Activated CD8-positive, alpha-beta memory T cell treated with anti-CD3 and anti-CD28 coated beads, Interleukin-2, amount 10 ng/mL, durations not matched to agents 7 days and 5 days (primary cell): ENCODE data around the gene CTDP1. TPM values are rescaled to one million over a fixed set of nuclear protein-coding genes. Genes with fewer than 3 reads are reported as not detected.

Experiments
- ATAC-seq: fragments of 150-1000 bp; cut with Tn5 transposase; one replicate; pipeline ENCODE4 v1.10.0; 2021; ENCODE audit warnings: moderate library complexity
- CTCF ChIA-PET: fragments of 350-600 bp; sonication (Branson Sonifier 250); formaldehyde crosslinking; loops from one replicate; lab custom pipeline; 2021; ENCODE audit warnings: antibody characterized with exemption; lab: Charles Lee
- DNase-seq: peaks from one replicate; pipeline ENCODE4 v3.0.0-alpha.2; 2020
- H3K27ac Mint-ChIP-seq: one replicate; pipeline ENCODE4 v1.8.0; 2021; ENCODE audit warnings: mild to moderate bottlenecking, mixed read lengths
- H3K27me3 Mint-ChIP-seq: one replicate; pipeline ENCODE4 v1.8.0; 2021; ENCODE audit warnings: mixed read lengths
- H3K36me3 Mint-ChIP-seq: one replicate; pipeline ENCODE4 v1.8.0; 2021; ENCODE audit warnings: mild to moderate bottlenecking, mixed read lengths
- H3K4me1 Mint-ChIP-seq: one replicate; pipeline ENCODE4 v1.8.0; 2021; ENCODE audit warnings: mixed read lengths
- H3K4me3 Mint-ChIP-seq: one replicate; pipeline ENCODE4 v1.8.0; 2021; ENCODE audit warnings: mild to moderate bottlenecking, moderate library complexity, mixed read lengths
- H3K9me3 Mint-ChIP-seq: one replicate; pipeline ENCODE4 v1.8.0; 2022; ENCODE audit warnings: low read depth, mixed read lengths
- total RNA-seq, 2 experiments: library from RNA; stranded (reverse); gene quantifications; one replicate each; pipeline ENCODE4 v1.2.3, GENCODE V29; 2021

The CTDP1 gene
- total RNA-seq, 2 experiments from 2014 or later: 38.4 to 39.7 TPM

GRCh38 chr18:79799619-79800370, 120.2 kb downstream of the CTDP1 start:
- ATAC-seq: no peak
- H3K9me3 Mint-ChIP-seq: no peaks in the 10 kb centered on the region
- CTCF ChIA-PET: no interaction called here
- peaks cover 6% of the 10 kb centered on the region for H3K4me1 Mint-ChIP-seq
- H3K27me3 Mint-ChIP-seq: peaks cover 38% of the 10 kb centered on the region
- peaks cover 2% of the 10 kb centered on the region for H3K36me3 Mint-ChIP-seq
- H3K27ac Mint-ChIP-seq: no peak overlapping the region
- no peak for DNase-seq
- no peak overlapping the region for H3K4me3 Mint-ChIP-seq

DNA sequence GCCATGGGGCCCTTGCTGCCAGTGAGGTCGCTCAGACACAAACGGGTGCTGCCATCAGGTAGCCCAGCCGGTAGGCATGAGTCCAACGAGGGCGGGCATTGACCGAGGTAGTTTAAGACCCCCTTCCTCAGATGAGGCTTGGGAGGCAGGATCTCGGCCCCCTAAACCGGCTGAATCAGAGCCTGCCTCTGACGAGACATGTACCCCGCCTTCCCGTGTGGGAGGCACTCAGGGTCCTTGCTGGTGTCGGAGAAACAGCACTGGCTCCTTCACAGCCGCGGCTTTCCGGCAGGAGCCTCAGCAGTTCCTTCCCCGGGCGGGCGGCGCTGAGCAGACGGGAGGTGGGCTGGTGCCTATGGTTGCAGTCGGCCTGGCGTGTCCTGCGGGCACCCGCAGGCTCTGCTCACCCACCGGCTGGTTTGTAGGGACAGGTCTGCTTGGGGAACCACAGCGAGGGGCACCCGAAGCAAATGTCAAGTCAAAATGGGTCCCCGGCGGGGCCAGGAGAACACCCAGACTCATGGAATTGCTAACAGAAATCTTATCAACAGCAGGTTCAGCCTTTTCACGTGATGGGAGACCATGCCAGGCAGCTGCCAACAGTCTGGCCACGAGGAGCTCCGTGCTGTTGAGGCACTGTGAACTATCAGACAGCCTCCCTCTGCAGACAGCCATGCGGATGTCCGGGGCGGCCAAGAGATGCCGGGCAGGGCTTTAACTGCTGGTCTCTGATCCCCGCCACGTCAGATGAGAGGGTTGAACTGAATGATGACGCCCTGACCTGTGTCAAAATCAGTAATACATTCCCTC, 121.0 kb downstream of the CTDP1 start:
- peaks cover 2% of the 10 kb centered on the region for H3K36me3 Mint-ChIP-seq

DNA sequence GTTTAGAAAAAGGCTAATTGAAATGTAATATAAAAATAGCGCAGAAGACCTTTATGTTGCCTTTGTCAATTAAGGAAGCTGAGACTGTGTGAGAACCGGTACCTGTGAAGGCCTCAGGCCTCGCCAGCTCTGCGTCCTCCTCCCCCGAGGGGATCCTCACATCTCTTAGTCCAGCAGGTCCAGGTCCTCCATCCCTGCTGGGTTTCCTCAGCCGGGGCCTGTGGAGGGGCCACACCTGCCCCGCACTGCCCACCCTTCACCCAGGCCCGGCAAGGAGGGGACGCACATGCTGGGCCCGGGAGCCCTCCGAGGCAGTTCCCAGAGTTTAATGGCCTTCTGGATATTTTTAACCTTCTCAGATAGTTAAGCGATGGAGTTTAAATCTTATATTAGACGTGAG, 121.6 kb downstream of the CTDP1 start:
- DNase-seq (no peak), ATAC-seq (no peak)
- peaks cover 15% of the 10 kb centered on the region for H3K4me1 Mint-ChIP-seq
- CTCF ChIA-PET: no interaction called here
- no peak overlapping the region for H3K27ac Mint-ChIP-seq
- no peaks in the 10 kb centered on the region for H3K9me3 Mint-ChIP-seq
- peaks cover 2% of the 10 kb centered on the region for H3K36me3 Mint-ChIP-seq
- H3K4me3 Mint-ChIP-seq: no peak overlapping the region
- peaks cover 34% of the 10 kb centered on the region for H3K27me3 Mint-ChIP-seq

More for the DNA sequence above, 121.0 kb downstream of the CTDP1 start:
- Mint-ChIP-seq H3K9me3 (no peaks in the 10 kb centered on the region), H3K4me3 (no peak overlapping the region), H3K27ac (no peak overlapping the region), H3K4me1 (peaks cover 13% of the 10 kb centered on the region), H3K27me3 (peaks cover 35% of the 10 kb centered on the region)
- no peak for ATAC-seq
- CTCF ChIA-PET: no interaction called here
- no peak for DNase-seq

DNA sequence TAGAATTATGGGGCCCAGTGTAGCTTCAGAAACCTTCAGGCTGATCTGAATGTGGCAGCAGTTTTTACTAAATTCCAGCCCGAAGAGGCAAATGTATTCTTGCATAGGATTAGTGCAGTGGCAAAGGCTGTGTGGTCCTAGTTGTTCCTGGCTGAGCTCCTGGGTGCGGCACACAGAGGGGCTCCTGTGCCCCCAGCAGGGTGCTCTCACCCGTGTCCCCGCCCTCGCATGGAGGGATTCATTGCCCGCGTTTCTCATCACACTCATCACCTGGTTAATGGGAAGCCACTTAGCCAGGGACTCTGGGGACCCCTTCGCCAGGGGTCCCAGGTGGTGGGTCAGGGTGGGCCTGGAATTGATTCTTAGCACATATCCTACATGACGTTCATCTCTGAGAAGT, 122.0 kb downstream of the CTDP1 start:
- Mint-ChIP-seq H3K9me3 (no peaks in the 10 kb centered on the region), H3K27me3 (peaks cover 30% of the 10 kb centered on the region), H3K4me3 (no peak overlapping the region), H3K36me3 (peaks cover 2% of the 10 kb centered on the region), H3K4me1 (peaks cover 15% of the 10 kb centered on the region), H3K27ac (no peak overlapping the region)
- CTCF ChIA-PET: no interaction called here
- no peak for ATAC-seq
- no peak for DNase-seq

DNA sequence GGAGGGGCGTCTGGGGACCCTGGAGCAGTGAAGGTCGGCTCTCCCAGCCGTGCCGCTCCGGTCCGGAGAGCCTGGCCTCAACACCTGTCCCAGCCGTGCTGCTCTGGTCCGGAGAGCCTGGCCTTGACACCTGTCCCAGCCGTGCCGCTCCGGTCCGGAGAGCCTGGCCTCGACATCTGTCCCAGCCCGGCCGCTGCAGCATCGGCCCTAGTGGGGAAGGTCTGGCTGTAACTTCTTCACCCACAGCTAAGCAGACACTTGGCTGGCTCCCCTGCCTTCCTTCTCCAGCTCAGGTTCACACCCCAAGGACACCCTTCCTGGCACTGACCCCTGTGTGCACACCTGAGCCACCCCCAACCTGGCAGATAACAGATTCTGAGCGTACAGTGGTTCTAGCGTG, 122.7 kb downstream of the CTDP1 start:
- Mint-ChIP-seq H3K27me3 (peaks cover 23% of the 10 kb centered on the region), H3K9me3 (no peaks in the 10 kb centered on the region), H3K4me3 (no peak overlapping the region), H3K4me1 (peaks cover 14% of the 10 kb centered on the region), H3K27ac (no peak overlapping the region), H3K36me3 (peaks cover 1% of the 10 kb centered on the region)
- CTCF ChIA-PET: no interaction called here
- no peak for DNase-seq
- no peak for ATAC-seq

GRCh38 chr18:79803611-79804051, 124.0 kb downstream of the CTDP1 start:
- H3K4me3 Mint-ChIP-seq: no peak overlapping the region
- H3K27ac Mint-ChIP-seq: no peak overlapping the region
- no peaks in the 10 kb centered on the region for H3K36me3 Mint-ChIP-seq
- ATAC-seq (no peak), DNase-seq (no peak)
- H3K9me3 Mint-ChIP-seq: no peaks in the 10 kb centered on the region
- H3K4me1 Mint-ChIP-seq: peaks cover 12% of the 10 kb centered on the region
- CTCF ChIA-PET: no interaction called here
- peaks cover 21% of the 10 kb centered on the region for H3K27me3 Mint-ChIP-seq

Other genes starting within 250 kb of the CTDP1 start
- gene KCNG2, start 118.1 kb downstream of the CTDP1 start, total RNA-seq: not detected